Loucy (cell line): Measurements from ENCODE around the gene ASB16.

Experiments used
- CTCF ChIP-seq: fragments of 200-600 bp; sonication (generic); conservative IDR thresholded peaks from 2 replicates; pipeline ENCODE4 v1.5.1; 2014; ENCODE audit warnings: mild to moderate bottlenecking, antibody characterized with exemption, low read length
- EZH2phosphoT487 ChIP-seq: fragments of 200-600 bp; IDR thresholded peaks from 2 replicates; pipeline ENCODE4 v1.6.1; 2018; ENCODE audit warnings: antibody characterized with exemption, mild to moderate bottlenecking, moderate library complexity, borderline replicate concordance

GRCh38 chr17:44171931-44172455 is 1.5 kb downstream of the ASB16 start:
- TF ChIP-seq CTCF = no peak
- TF ChIP-seq EZH2phosphoT487 = no peak
